ENCODE results near the gene CEP20. TPM values are rescaled to one million over a fixed set of nuclear protein-coding genes. Genes with fewer than 3 reads are reported as not detected.

Gene CEP20
- total RNA-seq, 8 experiments from 2014 or later: 20.6 to 47.5 (median 28.5) TPM

DNA sequence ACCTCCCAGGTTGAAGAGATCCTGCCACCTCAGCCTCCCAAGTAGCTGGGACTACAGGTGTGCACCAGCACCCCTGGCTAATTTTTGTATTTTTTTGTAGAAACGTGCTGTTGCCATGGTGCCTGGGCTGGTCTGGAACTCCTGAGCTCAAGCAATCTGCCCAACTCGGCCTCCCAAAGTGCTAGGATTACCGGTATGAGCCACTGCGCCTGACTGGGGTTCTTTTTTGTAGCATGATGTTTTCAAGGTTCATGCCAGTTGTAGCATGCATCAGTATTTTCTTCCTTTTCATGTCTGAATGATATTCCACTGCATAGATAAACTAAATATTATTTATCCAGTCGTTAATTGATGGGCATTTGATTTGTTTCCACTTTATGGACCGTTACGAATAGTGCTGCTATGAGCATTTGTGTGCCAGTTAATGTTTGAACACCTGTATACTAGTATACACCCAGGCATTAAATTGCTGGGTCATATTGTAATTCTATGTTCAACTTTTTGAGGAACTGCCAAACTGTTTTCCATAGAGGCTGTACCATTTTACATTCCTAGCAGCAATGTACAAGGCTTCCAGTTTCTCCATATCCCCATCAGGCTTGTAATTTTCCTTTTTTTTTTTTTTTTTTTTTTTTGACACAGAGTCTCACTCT is 24.8 kb upstream of the CEP20 start:
- Histone ChIP-seq H3K4me1 (replicated peaks in 1 of 2) (no peaks in the 10 kb centered on the region), H3K4me3 (no peak overlapping the region), H3K27ac (no peak overlapping the region)
- in situ Hi-C loops (cut with MboI; ENCODE audit: low pct_unique_long_range_greater_than_20kb in 2 of 9, low sequenced_read_pairs in 9 of 9, unreplicated experiment in 9 of 9): no loop called here
- 51 to 96% (median 68%) methylated on average over 2 to 7 of the region's 7 CpGs for WGBS, 10 experiments
- no peak for ATAC-seq (replicated peaks in 6 of 8)

DNA sequence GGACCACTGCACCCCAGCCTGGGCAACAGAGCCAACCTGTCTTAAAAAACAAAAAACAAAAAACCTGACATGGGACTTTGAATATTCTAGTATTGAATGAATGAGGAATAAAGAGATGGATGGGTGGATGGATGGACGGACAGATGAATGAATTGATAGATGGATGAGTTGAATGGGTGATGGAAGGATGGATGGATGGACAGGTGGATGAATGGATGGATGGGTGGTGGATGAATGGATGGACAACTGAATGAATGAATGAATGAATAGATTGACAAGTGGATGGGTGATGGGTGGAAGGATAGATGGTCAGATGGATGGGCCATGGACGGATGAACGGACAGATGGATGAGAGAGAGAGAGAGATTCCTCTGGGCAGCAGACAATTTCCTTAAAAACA is 22.8 kb upstream of the CEP20 start:
- no peak overlapping the region for H3K4me3 ChIP-seq
- H3K4me1 ChIP-seq (replicated peaks in 1 of 2): no peaks in the 10 kb centered on the region
- in situ Hi-C loops (cut with MboI; ENCODE audit: low pct_unique_long_range_greater_than_20kb in 2 of 9, low sequenced_read_pairs in 9 of 9, unreplicated experiment in 9 of 9): no loop called here
- no peak overlapping the region for H3K27ac ChIP-seq
- 67 to 100% (median 92%) methylated on average over 1 to 3 of the region's 3 CpGs; no CpG with 5 or more reads in 1 of the 10 experiments for WGBS, 10 experiments
- no peak for ATAC-seq (replicated peaks in 6 of 8)

- WGBS, 10 experiments: 20 to 100% (median 78%) methylated on average over 1 to 5 of the region's 7 CpGs; no CpG with 5 or more reads in 2 of the 10 experiments
- H3K4me3 ChIP-seq: no peak overlapping the region
- in situ Hi-C loops (cut with MboI; ENCODE audit: low pct_unique_long_range_greater_than_20kb in 2 of 9, low sequenced_read_pairs in 9 of 9, unreplicated experiment in 9 of 9): no loop called here
- H3K4me1 ChIP-seq (replicated peaks in 1 of 2): no peaks in the 10 kb centered on the region
- no peak overlapping the region for H3K27ac ChIP-seq
- ATAC-seq (replicated peaks in 6 of 8): peak in 3 of 8 experiments; percentile 73 to 96 (median 95)
Observed at GRCh38 chr16:15907863-15908478, 19.6 kb upstream of the CEP20 start.

DNA sequence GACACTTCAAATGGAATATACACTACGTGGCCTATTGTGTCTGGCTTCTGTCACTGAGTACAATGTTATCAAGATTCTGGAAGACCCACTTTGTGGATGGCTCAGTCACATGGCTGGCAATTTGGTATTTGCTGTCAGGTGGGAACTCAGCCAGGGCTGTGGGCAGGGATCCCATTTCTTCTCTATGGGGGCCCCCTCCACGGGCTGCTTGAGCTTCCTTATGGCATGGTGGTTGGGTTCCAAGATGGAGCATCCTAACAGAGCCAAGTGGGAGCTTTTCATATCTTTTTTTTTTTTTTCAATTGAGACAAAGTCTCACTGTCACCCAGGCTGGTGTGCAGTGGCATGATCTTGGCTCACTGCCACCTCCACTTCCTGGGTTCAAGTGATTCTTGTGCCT is 18.0 kb upstream of the CEP20 start:
- 38 to 80% (median 57%) methylated on average over 1 to 2 of the region's 2 CpGs; no CpG with 5 or more reads in 5 of the 10 experiments for WGBS, 10 experiments
- ATAC-seq (replicated peaks in 6 of 8): no peak
- in situ Hi-C loops (cut with MboI; ENCODE audit: low pct_unique_long_range_greater_than_20kb in 2 of 9, low sequenced_read_pairs in 9 of 9, unreplicated experiment in 9 of 9): no loop called here
- Histone ChIP-seq H3K4me3 (no peak overlapping the region), H3K4me1 (replicated peaks in 1 of 2) (no peaks in the 10 kb centered on the region), H3K27ac (no peak overlapping the region)

- no peak overlapping the region for H3K27ac ChIP-seq
- 88 to 100% (median 91%) methylated on average over 1 to 5 of the region's 5 CpGs for WGBS, 10 experiments
- in situ Hi-C loops (cut with MboI; ENCODE audit: low pct_unique_long_range_greater_than_20kb in 2 of 9, low sequenced_read_pairs in 9 of 9, unreplicated experiment in 9 of 9): no loop called here
Observed at GRCh38 chr16:15903960-15904359, 15.6 kb upstream of the CEP20 start.

GRCh38 chr16:15900901-15901500 is 12.6 kb upstream of the CEP20 start:
- WGBS, 10 experiments: 41 to 85% (median 73%) methylated on average over 1 to 6 of the region's 6 CpGs; no CpG with 5 or more reads in 1 of the 10 experiments
- H3K4me3 ChIP-seq: no peak overlapping the region
- in situ Hi-C loops (cut with MboI; ENCODE audit: low pct_unique_long_range_greater_than_20kb in 2 of 9, low sequenced_read_pairs in 9 of 9, unreplicated experiment in 9 of 9): no loop called here
- peak in 3 of 8 experiments; percentile 48 to 71 (median 58) for ATAC-seq (replicated peaks in 6 of 8)
- H3K4me1 ChIP-seq (replicated peaks in 1 of 2): no peaks in the 10 kb centered on the region
- no peak overlapping the region for H3K27ac ChIP-seq

More at GRCh38 chr16:15903960-15904359, 15.6 kb upstream of the CEP20 start:
- no peak overlapping the region for H3K4me3 ChIP-seq
- ATAC-seq (replicated peaks in 6 of 8): no peak
- H3K4me1 ChIP-seq (replicated peaks in 1 of 2): no peaks in the 10 kb centered on the region

- Histone ChIP-seq H3K27ac (no peak overlapping the region), H3K4me3 (no peak overlapping the region), H3K4me1 (replicated peaks in 1 of 2) (no peaks in the 10 kb centered on the region)
- ATAC-seq (replicated peaks in 6 of 8): no peak
- in situ Hi-C loops (cut with MboI; ENCODE audit: low pct_unique_long_range_greater_than_20kb in 2 of 9, low sequenced_read_pairs in 9 of 9, unreplicated experiment in 9 of 9): no loop called here
- WGBS, 10 experiments: 81 to 100% (median 100%) methylated on average over 1 to 3 of the region's 3 CpGs; no CpG with 5 or more reads in 3 of the 10 experiments
Observed at GRCh38 chr16:15900357-15900756, 12.0 kb upstream of the CEP20 start.

DNA sequence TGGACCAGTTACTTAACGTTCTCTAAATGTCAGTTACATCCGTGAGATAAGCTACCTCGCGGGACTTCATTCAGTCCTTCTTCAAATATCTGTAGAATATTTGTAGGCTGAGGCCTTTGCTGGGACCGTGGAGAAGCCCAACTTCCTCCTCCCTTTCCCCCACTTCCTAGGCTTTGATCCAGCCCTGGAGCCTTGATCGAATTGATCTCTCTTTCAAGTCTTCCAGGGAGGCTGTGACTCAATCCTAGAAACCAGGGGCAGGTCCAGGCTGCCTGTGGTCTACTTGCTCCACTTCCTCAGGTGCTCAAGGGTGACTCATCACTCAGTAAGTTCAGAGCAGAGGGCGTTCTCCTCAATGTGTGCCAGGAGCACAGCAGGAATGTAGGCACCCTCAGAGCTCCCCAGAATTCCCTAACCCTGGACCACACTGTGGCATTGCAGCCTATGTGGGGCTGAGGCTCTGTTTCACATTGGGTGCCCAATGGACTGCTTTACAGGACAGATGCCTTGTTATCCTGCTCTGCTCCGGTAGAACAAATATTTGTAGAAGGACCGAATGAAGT is 11.2 kb upstream of the CEP20 start:
- H3K4me3 ChIP-seq: no peak overlapping the region
- H3K4me1 ChIP-seq (replicated peaks in 1 of 2): no peaks in the 10 kb centered on the region
- WGBS, 10 experiments: 0 to 100% (median 65%) methylated on average over 1 to 8 of the region's 9 CpGs; no CpG with 5 or more reads in 2 of the 10 experiments
- ATAC-seq (replicated peaks in 6 of 8): peak in 3 of 8 experiments; percentile 32 to 80 (median 73)
- in situ Hi-C loops (cut with MboI; ENCODE audit: low pct_unique_long_range_greater_than_20kb in 2 of 9, low sequenced_read_pairs in 9 of 9, unreplicated experiment in 9 of 9): no loop called here
- no peak overlapping the region for H3K27ac ChIP-seq

GRCh38 chr16:15898654-15899053 is 10.3 kb upstream of the CEP20 start:
- WGBS, 10 experiments: 14 to 100% (median 96%) methylated on average over 1 to 5 of the region's 6 CpGs; no CpG with 5 or more reads in 5 of the 10 experiments
- no peak overlapping the region for H3K4me3 ChIP-seq
- in situ Hi-C loops (cut with MboI; ENCODE audit: low pct_unique_long_range_greater_than_20kb in 2 of 9, low sequenced_read_pairs in 9 of 9, unreplicated experiment in 9 of 9): no loop called here
- no peak overlapping the region for H3K27ac ChIP-seq
- ATAC-seq (replicated peaks in 6 of 8): no peak
- no peaks in the 10 kb centered on the region for H3K4me1 ChIP-seq (replicated peaks in 1 of 2)

DNA sequence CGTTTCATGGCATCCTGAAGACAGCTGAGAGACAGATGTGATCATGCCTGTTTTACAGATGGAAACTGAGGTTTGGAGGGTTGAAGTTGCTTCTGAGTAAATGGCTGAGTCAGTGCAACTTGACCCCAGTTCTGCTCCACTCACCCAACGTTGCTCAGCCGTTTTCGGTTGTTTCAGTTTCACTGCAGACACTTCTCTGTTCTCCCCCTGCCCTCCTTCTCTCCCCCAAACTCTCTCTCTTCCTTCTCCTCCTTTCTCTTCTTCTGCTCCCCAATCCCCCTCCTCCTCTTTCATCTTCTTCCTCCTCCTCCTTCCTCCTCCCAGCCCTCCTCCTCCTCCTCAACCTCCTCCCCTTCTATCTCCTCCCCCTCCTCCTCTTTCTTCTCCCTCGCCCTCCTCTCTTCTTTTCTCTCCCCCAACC is 9.4 kb upstream of the CEP20 start:
- Histone ChIP-seq H3K27ac (no peak overlapping the region), H3K4me3 (no peak overlapping the region), H3K4me1 (replicated peaks in 1 of 2) (no peaks in the 10 kb centered on the region)
- in situ Hi-C loops (cut with MboI; ENCODE audit: low pct_unique_long_range_greater_than_20kb in 2 of 9, low sequenced_read_pairs in 9 of 9, unreplicated experiment in 9 of 9): no loop called here
- 0 to 80% (median 45%) methylated on average over 1 to 4 of the region's 5 CpGs; no CpG with 5 or more reads in 4 of the 10 experiments for whole genome bisulfite sequencing, 10 experiments
- ATAC-seq (replicated peaks in 6 of 8): peak in 2 of 8 experiments; percentile 8 to 44

- Histone ChIP-seq H3K4me1 (replicated peaks in 1 of 2) (no peaks in the 10 kb centered on the region), H3K4me3 (no peak overlapping the region), H3K27ac (no peak overlapping the region)
- ATAC-seq (replicated peaks in 6 of 8): peak in 1 of 8 experiments; percentile 11
- 30 to 93% (median 76%) methylated on average over 4 to 8 of the region's 8 CpGs; no CpG with 5 or more reads in 2 of the 10 experiments for WGBS, 10 experiments
- in situ Hi-C loops (cut with MboI; ENCODE audit: low pct_unique_long_range_greater_than_20kb in 2 of 9, low sequenced_read_pairs in 9 of 9, unreplicated experiment in 9 of 9): no loop called here
Observed at GRCh38 chr16:15897121-15897780, 8.8 kb upstream of the CEP20 start.

DNA sequence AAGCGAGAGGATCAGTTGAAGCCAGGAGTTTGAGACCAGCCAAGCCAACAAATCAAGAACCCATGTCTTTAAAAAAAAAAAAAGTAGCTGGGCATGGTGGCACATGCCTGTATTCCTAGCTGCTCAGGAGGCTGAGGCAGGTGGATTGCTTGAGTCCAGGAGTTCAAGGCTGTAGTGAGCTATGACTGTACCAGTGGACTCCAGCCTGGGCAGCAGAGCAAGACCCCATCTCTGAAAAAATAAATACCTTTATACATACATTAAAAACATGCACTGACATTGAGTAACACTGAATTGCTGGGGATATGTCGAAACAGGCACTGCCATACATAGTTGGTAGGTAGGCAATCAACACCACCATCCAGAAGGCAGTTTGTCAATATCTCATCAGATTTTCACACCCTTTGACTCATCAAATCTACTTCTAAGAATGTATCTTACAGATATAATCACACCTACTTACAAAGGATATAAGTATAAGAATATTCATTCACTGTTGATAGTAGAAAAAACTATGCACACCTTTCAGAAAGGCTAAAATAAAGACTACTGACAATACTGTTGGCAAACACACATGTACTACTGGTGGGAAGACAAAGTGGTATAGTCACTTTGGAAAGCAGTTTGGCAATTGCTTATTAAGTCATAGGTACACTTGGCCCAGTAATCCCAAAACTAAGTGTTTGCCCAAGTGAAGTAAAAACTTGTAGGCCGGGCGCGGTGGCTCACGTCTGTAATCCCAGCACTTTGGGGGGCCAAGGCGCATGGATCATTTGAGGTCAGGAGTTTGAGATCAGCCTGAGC is 6.4 kb upstream of the CEP20 start:
- 40 to 100% (median 76%) methylated on average over 1 to 7 of the region's 7 CpGs; no CpG with 5 or more reads in 1 of the 10 experiments for WGBS, 10 experiments
- ATAC-seq (replicated peaks in 6 of 8): no peak
- H3K4me3 ChIP-seq: no peak overlapping the region
- in situ Hi-C loops (cut with MboI; ENCODE audit: low pct_unique_long_range_greater_than_20kb in 2 of 9, low sequenced_read_pairs in 9 of 9, unreplicated experiment in 9 of 9): no loop called here
- H3K4me1 ChIP-seq (replicated peaks in 1 of 2): no peaks in the 10 kb centered on the region
- no peak overlapping the region for H3K27ac ChIP-seq
